ENCODE data around the gene CDK14. TPM values are rescaled to one million over a fixed set of nuclear protein-coding genes. Genes with fewer than 3 reads are reported as not detected.

Gene CDK14
- total RNA-seq, 1 donor = 41.0 TPM

DNA sequence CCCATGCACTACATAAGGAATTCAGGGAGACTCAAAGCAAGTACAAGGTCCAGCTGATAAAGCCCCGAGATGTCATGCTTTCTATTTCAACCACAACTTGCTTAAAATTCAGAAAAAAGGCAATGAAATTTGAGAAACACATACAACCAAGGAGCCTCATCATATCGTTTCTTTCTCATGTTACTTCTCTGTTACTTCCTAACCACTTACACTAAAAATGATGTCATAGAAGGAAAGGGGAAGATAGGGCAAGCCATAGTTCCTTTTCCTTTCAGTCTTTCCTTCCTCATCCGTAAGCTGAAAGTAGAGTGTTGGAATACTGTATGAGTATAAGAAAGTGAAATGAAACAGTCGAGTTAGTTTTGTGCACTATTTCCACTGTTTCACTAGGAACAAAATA is 27.9 kb upstream of the CDK14 start:
- no peak for DNase-seq (ENCODE audit: low read depth)
- H3K4me3 ChIP-seq (ENCODE audit: low read depth, low read length) = no peak overlapping the region
- TF ChIP-seq, protein P1, sequence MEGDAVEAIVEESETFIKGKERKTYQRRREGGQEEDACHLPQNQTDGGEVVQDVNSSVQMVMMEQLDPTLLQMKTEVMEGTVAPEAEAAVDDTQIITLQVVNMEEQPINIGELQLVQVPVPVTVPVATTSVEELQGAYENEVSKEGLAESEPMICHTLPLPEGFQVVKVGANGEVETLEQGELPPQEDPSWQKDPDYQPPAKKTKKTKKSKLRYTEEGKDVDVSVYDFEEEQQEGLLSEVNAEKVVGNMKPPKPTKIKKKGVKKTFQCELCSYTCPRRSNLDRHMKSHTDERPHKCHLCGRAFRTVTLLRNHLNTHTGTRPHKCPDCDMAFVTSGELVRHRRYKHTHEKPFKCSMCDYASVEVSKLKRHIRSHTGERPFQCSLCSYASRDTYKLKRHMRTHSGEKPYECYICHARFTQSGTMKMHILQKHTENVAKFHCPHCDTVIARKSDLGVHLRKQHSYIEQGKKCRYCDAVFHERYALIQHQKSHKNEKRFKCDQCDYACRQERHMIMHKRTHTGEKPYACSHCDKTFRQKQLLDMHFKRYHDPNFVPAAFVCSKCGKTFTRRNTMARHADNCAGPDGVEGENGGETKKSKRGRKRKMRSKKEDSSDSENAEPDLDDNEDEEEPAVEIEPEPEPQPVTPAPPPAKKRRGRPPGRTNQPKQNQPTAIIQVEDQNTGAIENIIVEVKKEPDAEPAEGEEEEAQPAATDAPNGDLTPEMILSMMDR (IDR thresholded peaks at IDR 0.05; ENCODE audit: insufficient read depth, low read depth, low read length) = no peak

DNA sequence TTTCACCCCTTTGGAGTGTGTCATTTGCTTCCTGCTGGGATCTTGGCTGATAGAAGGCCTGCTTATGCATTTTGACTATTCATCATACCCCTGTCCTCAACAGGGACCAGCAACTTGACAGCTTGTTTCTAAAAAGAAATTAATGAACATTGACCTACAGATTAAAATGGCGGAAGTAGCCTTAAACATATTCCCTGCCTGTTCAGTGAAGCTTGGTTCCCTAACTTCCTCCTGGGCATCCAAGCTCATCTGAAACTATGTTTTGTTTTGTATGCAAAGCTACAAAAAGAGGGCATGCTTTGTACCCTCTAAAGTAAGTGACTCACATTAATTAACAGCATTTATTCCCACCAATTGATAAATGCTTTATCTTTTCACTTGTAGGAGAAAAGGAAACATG is 26.8 kb upstream of the CDK14 start:
- TF ChIP-seq, protein P1 (IDR thresholded peaks at IDR 0.05; ENCODE audit: insufficient read depth, low read depth, low read length) = no peak
- DNase-seq (ENCODE audit: low read depth) = no peak
- no peak overlapping the region for H3K4me3 ChIP-seq (ENCODE audit: low read depth, low read length)

DNA sequence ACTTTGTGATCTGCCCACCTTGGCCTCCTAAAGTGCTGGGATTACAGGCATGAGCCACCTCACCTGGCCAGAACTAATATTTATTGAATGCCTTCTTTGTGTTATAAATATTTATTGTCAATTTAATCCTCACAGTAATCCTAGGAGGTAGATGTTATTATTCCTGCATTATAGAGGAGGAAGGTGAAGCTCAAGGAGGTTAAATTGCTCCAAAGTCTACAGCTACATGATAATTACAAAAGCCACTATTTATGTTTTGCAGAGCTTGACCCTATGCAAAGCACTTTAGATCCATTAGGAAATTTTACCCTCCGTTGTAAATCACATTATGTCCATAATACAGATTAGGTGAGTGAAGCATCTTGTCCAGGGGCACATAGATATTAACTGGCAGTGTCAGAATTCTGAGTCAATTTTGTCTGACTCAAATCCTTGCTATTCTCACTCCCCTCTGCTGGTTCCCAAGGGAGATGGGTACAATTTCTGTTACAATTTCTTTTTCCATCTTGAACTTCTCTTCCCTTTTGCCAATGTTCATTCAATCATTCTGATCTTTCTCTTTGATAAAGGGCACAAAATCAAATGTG is 25.7 kb upstream of the CDK14 start:
- H3K4me3 ChIP-seq (ENCODE audit: low read depth, low read length) = no peak overlapping the region
- TF ChIP-seq, protein P1 (IDR thresholded peaks at IDR 0.05; ENCODE audit: insufficient read depth, low read depth, low read length) = no peak
- no peak for DNase-seq (ENCODE audit: low read depth)

DNA sequence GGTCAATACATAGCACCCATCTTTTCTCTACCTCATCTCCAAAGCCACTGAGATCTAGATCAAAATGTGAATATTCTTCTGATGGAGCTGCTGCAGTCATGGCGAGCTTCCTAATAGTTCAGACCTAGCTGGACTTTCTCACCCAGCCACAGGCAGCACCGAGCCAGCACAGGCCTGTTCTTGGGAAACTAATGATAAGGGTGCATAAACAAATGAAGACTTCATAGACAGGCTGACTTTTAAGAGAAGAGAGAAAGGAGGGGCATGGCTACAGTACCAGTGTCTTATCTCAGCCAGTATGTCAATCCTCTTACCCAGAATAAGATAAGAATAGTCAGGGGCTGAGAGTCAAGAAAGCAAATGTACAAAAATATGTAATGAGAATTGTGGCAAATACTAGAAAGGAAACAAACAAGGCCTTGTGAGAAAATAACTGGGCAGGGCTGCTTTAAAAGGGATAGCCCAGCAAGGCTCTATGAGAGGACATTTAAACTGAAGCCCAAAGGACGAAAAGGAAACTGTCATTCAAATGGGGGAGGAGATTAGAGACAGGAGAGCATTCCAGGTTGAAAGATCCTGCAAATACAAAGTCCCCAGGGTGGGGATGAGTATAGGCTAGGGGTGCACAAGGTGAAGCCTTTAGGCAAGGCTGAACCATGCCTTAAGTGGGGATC is 21.8 kb upstream of the CDK14 start:
- peak; percentile 79 for DNase-seq (ENCODE audit: low read depth)
- TF ChIP-seq, protein P1 (IDR thresholded peaks at IDR 0.05; ENCODE audit: insufficient read depth, low read depth, low read length) = no peak
- no peak overlapping the region for H3K4me3 ChIP-seq (ENCODE audit: low read depth, low read length)

DNA sequence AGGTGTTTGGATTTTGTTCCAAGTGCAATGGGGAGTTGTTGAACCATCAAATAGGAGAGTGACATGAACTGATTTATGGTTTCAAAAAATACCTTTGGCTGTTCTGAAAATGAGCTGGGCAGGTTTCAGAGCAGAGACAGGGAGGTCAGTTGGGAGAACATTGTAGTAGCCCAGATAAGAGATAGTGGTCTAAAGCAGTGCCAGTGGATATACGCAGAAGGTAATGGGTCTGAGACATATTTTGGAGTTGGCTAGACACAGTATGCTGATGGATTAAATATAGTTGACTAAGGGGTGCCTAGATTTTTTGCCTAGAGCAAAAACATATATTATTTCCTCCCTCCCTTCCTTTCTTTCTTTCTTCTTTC is 21.3 kb upstream of the CDK14 start:
- no peak overlapping the region for H3K4me3 ChIP-seq (ENCODE audit: low read depth, low read length)
- TF ChIP-seq, protein P1 (IDR thresholded peaks at IDR 0.05; ENCODE audit: insufficient read depth, low read depth, low read length) = no peak
- DNase-seq (ENCODE audit: low read depth) = no peak

DNA sequence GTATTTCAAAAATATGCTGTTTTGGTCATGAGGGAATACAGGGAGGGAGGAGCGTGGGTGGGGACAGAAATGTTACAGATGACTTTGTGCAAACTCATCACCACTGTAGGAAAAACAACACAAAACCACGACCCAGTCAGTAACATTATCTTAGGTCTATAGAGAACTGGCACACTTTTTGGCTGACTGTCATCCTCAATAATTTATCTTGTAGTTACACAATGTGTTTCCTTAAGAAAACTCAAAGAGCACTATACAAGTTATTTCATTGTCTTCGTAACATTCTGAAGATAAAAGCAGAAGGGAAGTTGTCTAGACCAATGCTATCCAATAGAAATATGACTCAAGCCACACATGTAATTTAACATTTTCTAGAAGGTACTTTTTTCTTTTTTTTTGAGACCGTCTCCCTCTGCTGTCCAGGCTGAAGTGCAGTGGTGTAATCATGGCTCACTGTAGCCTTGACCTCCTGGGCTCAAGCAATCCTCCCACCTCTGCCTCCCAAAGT is 16.9 kb upstream of the CDK14 start:
- TF ChIP-seq, protein P1 (IDR thresholded peaks at IDR 0.05; ENCODE audit: insufficient read depth, low read depth, low read length) = no peak
- DNase-seq (ENCODE audit: low read depth) = peak; percentile 48

More for the DNA sequence above, 16.9 kb upstream of the CDK14 start:
- H3K4me3 ChIP-seq (ENCODE audit: low read depth, low read length) = no peak overlapping the region
